ENCODE measurements around the gene EPHB2. TPM values are rescaled to one million over a fixed set of nuclear protein-coding genes. Genes with fewer than 3 reads are reported as not detected.

The EPHB2 gene
- total and polyA plus RNA-seq, 2 of the 8 experiments (the other 6 are each of a cell fraction or from before 2014, with no cell fraction given): 15.8 to 17.2 TPM

GRCh38 chr1:22751124-22751531 is 40.5 kb downstream of the EPHB2 start:
- FAIRE-seq (no peak), DNase-seq (ENCODE audit: low read depth in 1 of 2, low spot score in 2 of 2) (no peak)
- no peaks in the 10 kb centered on the region for H3K23me2 ChIP-seq (ENCODE audit: low read depth, low read length)
- no peaks in the 10 kb centered on the region for H4K20me1 ChIP-seq (replicated peaks in 1 of 2; ENCODE audit: control insufficient read depth in 1 of 2, insufficient read depth in 2 of 2, low read length in 2 of 2)
- H2BK20ac ChIP-seq (ENCODE audit: low read length): no peak overlapping the region
- no peak overlapping the region for H2AFZ ChIP-seq (ENCODE audit: low read length)
- H2BK5ac ChIP-seq (ENCODE audit: low read depth, low read length): no peak overlapping the region
- no peak overlapping the region for H3K4me3 ChIP-seq (ENCODE audit: extremely low read depth in 1 of 4, insufficient read depth in 2 of 4, low read depth in 3 of 4, low read length in 4 of 4)
- no peak overlapping the region for H2BK15ac ChIP-seq (ENCODE audit: low read length)
- no peak overlapping the region for H3K9ac ChIP-seq (replicated peaks in 1 of 4; ENCODE audit: extremely low read depth in 1 of 4, low read depth in 3 of 4, low read length in 3 of 4)
- H3K4ac ChIP-seq (replicated peaks; ENCODE audit: insufficient read length, low read depth, low read length): no peak overlapping the region
- ChIA-PET POLR2A (ENCODE audit: partially characterized antibody) (interaction anchor here (0.9 kb wide), 1 partner anchor 10 kb away, joined by 3 read pairs; no protein-coding TSS in a partner anchor), CTCF (ENCODE audit: partially characterized antibody) (interaction anchor here (0.7 to 6.0 kb wide), 10 partner anchors 9 to 220 kb away, joined by 3 to 46 read pairs (median 4); no protein-coding TSS in a partner anchor)
- peaks cover 0 to 5% (median 1%) of the 10 kb centered on the region in 4 experiments; a peak in 2 of 7 replicates for H3K4me1 ChIP-seq (replicated peaks in 1 of 4; ENCODE audit: control insufficient read depth in 3 of 4, insufficient read depth in 4 of 4, low read length in 3 of 4)
- H3K4me2 ChIP-seq (ENCODE audit: insufficient read depth in 1 of 2, low read depth in 2 of 2, low read length in 2 of 2): no peak overlapping the region; a peak in 1 of 4 replicates
- no peak overlapping the region for H2BK120ac ChIP-seq (replicated peaks; ENCODE audit: low read depth, low read length)
- H4K8ac ChIP-seq (ENCODE audit: extremely low read depth, insufficient read depth, low read length): no peak overlapping the region
- no peak overlapping the region for H3K18ac ChIP-seq (ENCODE audit: extremely low read depth, low read length)
- 61% methylated on average over 6 of the region's 6 CpGs; no CpG with 5 or more reads in 1 of the 2 experiments for WGBS, 2 experiments (ENCODE audit: extremely low coverage in 1 of 2, insufficient coverage in 1 of 2, insufficient read length in 1 of 2, insufficient replicate concordance in 2 of 2, low coverage in 1 of 2, low lambda C conversion rate in 2 of 2, missing lambda C conversion rate in 1 of 2)
- no peak overlapping the region for H3K23ac ChIP-seq (ENCODE audit: insufficient read length)
- no peak overlapping the region for H2AK5ac ChIP-seq (ENCODE audit: low read depth, low read length)
- H3K79me1 ChIP-seq (ENCODE audit: low read depth, low read length): no peaks in the 10 kb centered on the region
- no peak overlapping the region for H2BK12ac ChIP-seq (ENCODE audit: low read depth, low read length)
- H3K56ac ChIP-seq (replicated peaks; ENCODE audit: insufficient read length, low read depth, low read length): no peak overlapping the region
- TF ChIP-seq POU5F1 (IDR thresholded peaks at IDR 0.05; ENCODE audit: low read depth, low read length) (no peak), EP300 (IDR thresholded peaks at IDR 0.05; ENCODE audit: borderline replicate concordance in 1 of 2, low read depth in 2 of 2, low read length in 2 of 2) (no peak), RAD21 (IDR thresholded peaks at IDR 0.05 in 1 of 2, conservative IDR thresholded peaks at IDR 0.05 in 1 of 2; ENCODE audit: low read depth in 2 of 2, low read length in 2 of 2) (peak; percentile 26 to 40; a peak in 3 of 4 replicates), KDM5A (IDR thresholded peaks at IDR 0.05; ENCODE audit: low read length) (no peak), CTCF (IDR thresholded peaks at IDR 0.05; ENCODE audit: control extremely low read depth in 1 of 3, insufficient read depth in 1 of 3, low read depth in 1 of 3, low read length in 3 of 3) (peak; percentile 27 to 40 (median 34))
- H3K36me3 ChIP-seq (ENCODE audit: control insufficient read depth in 2 of 4, insufficient read depth in 4 of 4, low read length in 3 of 4): no peaks in the 10 kb centered on the region
- no peaks in the 10 kb centered on the region for H3K79me2 ChIP-seq (ENCODE audit: control insufficient read depth in 1 of 2, insufficient read depth in 2 of 2, low read length in 2 of 2)
- no peaks in the 10 kb centered on the region for H3K9me3 ChIP-seq (ENCODE audit: insufficient read depth in 2 of 2, low read depth in 1 of 2, low read length in 1 of 2)
- no peaks in the 10 kb centered on the region for H3K27me3 ChIP-seq (replicated peaks in 1 of 4; ENCODE audit: control insufficient read depth in 3 of 4, extremely low read depth in 1 of 4, insufficient read depth in 3 of 4, low read length in 3 of 4)
- H3K27ac ChIP-seq (ENCODE audit: low read depth, low read length): no peak overlapping the region
- no peak overlapping the region for H3K14ac ChIP-seq (ENCODE audit: insufficient read length)
- no peak overlapping the region for H4K91ac ChIP-seq (replicated peaks; ENCODE audit: insufficient read length, low read length)
- H4K5ac ChIP-seq (ENCODE audit: insufficient read length, low read depth, low read length): no peak overlapping the region
